ENCODE measurements around the gene NEMP1. TPM values are rescaled to one million over a fixed set of nuclear protein-coding genes. Genes with fewer than 3 reads are reported as not detected.

The NEMP1 gene
- total and polyA plus RNA-seq, 2 of the 13 experiments (the other 11 are each of a cell fraction or from before 2014, with no cell fraction given) = 11.4 to 12.9 TPM

DNA sequence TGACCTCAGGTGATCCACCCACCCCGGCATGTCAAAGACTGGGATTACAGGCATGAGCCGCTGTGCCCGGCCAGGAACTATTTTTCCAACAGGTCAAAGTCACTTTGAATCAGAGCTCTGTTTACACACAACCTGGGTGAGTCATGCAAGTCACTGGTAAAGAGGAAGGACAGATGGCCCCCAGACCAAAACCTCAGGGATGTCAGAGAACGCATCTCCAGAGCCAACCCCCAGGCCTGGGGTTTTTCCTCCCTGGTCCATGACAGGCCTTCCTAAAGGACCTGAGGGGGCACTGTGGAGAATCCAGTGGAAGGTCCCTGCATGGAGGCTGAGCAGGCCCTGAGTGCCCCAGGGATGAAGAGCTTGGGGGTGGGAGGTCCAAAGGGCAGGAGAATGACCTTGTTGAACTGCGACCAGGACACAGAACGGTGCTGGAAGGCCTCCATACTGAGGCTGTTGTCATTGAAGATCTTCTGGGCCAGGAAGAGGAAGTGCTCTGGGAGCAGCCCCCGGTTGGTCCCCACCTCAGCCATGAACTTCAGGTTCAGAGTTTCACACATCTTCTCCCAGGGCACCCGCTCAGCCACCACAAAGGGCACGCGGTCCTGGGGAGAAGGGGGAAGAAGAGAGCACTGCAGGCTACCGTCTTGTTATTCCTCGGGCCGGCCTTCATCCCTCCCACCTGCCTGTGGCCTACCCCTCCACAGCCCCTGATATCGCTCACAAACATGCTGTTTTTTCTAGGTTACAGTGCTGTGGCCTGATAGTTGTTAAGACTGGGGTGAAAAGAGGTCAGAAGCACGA is 23.5 kb upstream of the NEMP1 start (continued):
- TF ChIP-seq ZNF468 (CRISPR knock-in tag; IDR thresholded peaks at IDR 0.05) = no peak
- no peak; the same call in 1 of the 2 replicates for TF ChIP-seq RFXAP (CRISPR knock-in tag; IDR thresholded peaks at IDR 0.05; ENCODE audit: borderline replicate concordance)
- no peak for TF ChIP-seq CHD4 (IDR thresholded peaks at IDR 0.05; ENCODE audit: borderline replicate concordance, low read length)
- no peak for TF ChIP-seq ZFYVE20 (CRISPR knock-in tag; IDR thresholded peaks at IDR 0.05; ENCODE audit: borderline replicate concordance, low read depth)
- peak; percentile 40; the same call in 1 of the 2 replicates for TF ChIP-seq CBX5 (CRISPR knock-in tag; IDR thresholded peaks at IDR 0.05; ENCODE audit: borderline replicate concordance)
- 0 out of 2 replicates have a peak, but pooled peaks have one; percentile 68 for TF ChIP-seq ZNF703 (CRISPR knock-in tag; IDR thresholded peaks at IDR 0.05; ENCODE audit: borderline replicate concordance)
- TF ChIP-seq GPN1 (CRISPR knock-in tag; IDR thresholded peaks at IDR 0.05; ENCODE audit: borderline replicate concordance) = no peak
- peak; percentile 43; the same call in 1 of the 2 replicates for TF ChIP-seq ZMAT3 (CRISPR knock-in tag; conservative IDR thresholded peaks at IDR 0.05)
- TF ChIP-seq MED8 (CRISPR knock-in tag; IDR thresholded peaks at IDR 0.05; ENCODE audit: insufficient replicate concordance) = no peak
- TF ChIP-seq HIVEP1 (CRISPR knock-in tag; IDR thresholded peaks at IDR 0.05) = no peak
- no peak for TF ChIP-seq ZNF446 (CRISPR knock-in tag; IDR thresholded peaks at IDR 0.05)
- TF ChIP-seq ZNF326 (CRISPR knock-in tag; IDR thresholded peaks at IDR 0.05; ENCODE audit: borderline replicate concordance) = 0 out of 2 replicates have a peak, but pooled peaks have one; percentile 48
- no peak for TF ChIP-seq NFE2L2 (IDR thresholded peaks at IDR 0.05; ENCODE audit: low read length)
- peak; percentile 32; the same call in 1 of the 2 replicates for TF ChIP-seq ZFP1 (CRISPR knock-in tag; IDR thresholded peaks at IDR 0.05)
- TF ChIP-seq ZNF704 (CRISPR knock-in tag; IDR thresholded peaks at IDR 0.05; ENCODE audit: borderline replicate concordance) = peak; percentile 31; the same call in 1 of the 2 replicates
- TF ChIP-seq ZNF644 (CRISPR knock-in tag; IDR thresholded peaks at IDR 0.05; ENCODE audit: low read depth) = no peak; the same call in 1 of the 2 replicates
- TF ChIP-seq ZNF552 (CRISPR knock-in tag; IDR thresholded peaks at IDR 0.05; ENCODE audit: borderline replicate concordance) = no peak
- TF ChIP-seq, protein P1, sequence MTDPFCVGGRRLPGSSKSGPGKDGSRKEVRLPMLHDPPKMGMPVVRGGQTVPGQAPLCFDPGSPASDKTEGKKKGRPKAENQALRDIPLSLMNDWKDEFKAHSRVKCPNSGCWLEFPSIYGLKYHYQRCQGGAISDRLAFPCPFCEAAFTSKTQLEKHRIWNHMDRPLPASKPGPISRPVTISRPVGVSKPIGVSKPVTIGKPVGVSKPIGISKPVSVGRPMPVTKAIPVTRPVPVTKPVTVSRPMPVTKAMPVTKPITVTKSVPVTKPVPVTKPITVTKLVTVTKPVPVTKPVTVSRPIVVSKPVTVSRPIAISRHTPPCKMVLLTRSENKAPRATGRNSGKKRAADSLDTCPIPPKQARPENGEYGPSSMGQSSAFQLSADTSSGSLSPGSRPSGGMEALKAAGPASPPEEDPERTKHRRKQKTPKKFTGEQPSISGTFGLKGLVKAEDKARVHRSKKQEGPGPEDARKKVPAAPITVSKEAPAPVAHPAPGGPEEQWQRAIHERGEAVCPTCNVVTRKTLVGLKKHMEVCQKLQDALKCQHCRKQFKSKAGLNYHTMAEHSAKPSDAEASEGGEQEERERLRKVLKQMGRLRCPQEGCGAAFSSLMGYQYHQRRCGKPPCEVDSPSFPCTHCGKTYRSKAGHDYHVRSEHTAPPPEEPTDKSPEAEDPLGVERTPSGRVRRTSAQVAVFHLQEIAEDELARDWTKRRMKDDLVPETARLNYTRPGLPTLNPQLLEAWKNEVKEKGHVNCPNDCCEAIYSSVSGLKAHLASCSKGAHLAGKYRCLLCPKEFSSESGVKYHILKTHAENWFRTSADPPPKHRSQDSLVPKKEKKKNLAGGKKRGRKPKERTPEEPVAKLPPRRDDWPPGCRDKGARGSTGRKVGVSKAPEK (CRISPR knock-in tag; IDR thresholded peaks at IDR 0.05; ENCODE audit: borderline replicate concordance) = no peak
- TF ChIP-seq ADNP (CRISPR knock-in tag; IDR thresholded peaks at IDR 0.05) = no peak
- TF ChIP-seq ZNF362 (CRISPR knock-in tag; IDR thresholded peaks at IDR 0.05; ENCODE audit: borderline replicate concordance) = no peak
- TF ChIP-seq BCL6 (CRISPR knock-in tag; IDR thresholded peaks at IDR 0.05) = peak; percentile 34; the same call in 1 of the 2 replicates
- no peak for TF ChIP-seq NR3C1 (CRISPR knock-in tag; IDR thresholded peaks at IDR 0.05)
- no peak; the same call in 1 of the 2 replicates for TF ChIP-seq GTF3A (CRISPR knock-in tag; conservative IDR thresholded peaks at IDR 0.05)
- TF ChIP-seq ZNF207 (IDR thresholded peaks at IDR 0.05; ENCODE audit: borderline replicate concordance) = no peak
- TF ChIP-seq KLF13 (CRISPR knock-in tag; IDR thresholded peaks at IDR 0.05) = no peak
- TF ChIP-seq ZMYM2 (CRISPR knock-in tag; IDR thresholded peaks at IDR 0.05) = peak; percentile 96

All from HepG2 (cell line).